Keratinocyte (primary cell): ENCODE data around the gene P2RX1. TPM values are rescaled to one million over a fixed set of nuclear protein-coding genes. Genes with fewer than 3 reads are reported as not detected.

Source experiments
- DNase-seq: peaks from one replicate; pipeline ENCODE4 v3.0.0-alpha.2; 2011; ENCODE audit warnings: low read depth, missing footprints, low spot score
- FAIRE-seq: peaks from 2 replicates; lab custom pipeline; 2011; peaks lifted over from hg19 to GRCh38; lab: Jason Lieb, UNC
- H2AFZ ChIP-seq: 2 replicates; pipeline ENCODE4 v1.6.0; 2012; ENCODE audit warnings: low read length, control low read depth, inconsistent platforms; ENCODE audit not compliant: control insufficient read depth
- H3K27ac ChIP-seq: 2 replicates; pipeline ENCODE4 v1.5.1; 2011; ENCODE audit warnings: low read length; ENCODE audit not compliant: control insufficient read depth, insufficient read depth
- H3K27me3 ChIP-seq: 3 replicates; pipeline ENCODE4 v1.6.0; 2011; ENCODE audit warnings: low read length; ENCODE audit not compliant: control insufficient read depth, insufficient read depth; ENCODE audit errors: extremely low read depth
- H3K36me3 ChIP-seq, 2 experiments: 2 replicates in 1 of 2; 3 replicates in 1 of 2; pipeline ENCODE4 v1.5.1; 2011; ENCODE audit warnings: low read length in 2 of 2, mild to moderate bottlenecking in 1 of 2; ENCODE audit not compliant: control insufficient read depth in 2 of 2, insufficient read depth in 2 of 2; ENCODE audit errors: extremely low read depth in 1 of 2
- H3K4me1 ChIP-seq: 3 replicates; pipeline ENCODE4 v1.5.1; 2011; ENCODE audit warnings: low read length; ENCODE audit not compliant: control insufficient read depth, insufficient read depth; ENCODE audit errors: extremely low read depth
- H3K4me2 ChIP-seq: 3 replicates; pipeline ENCODE4 v1.6.0; 2011; ENCODE audit warnings: low read depth, low read length; ENCODE audit not compliant: control insufficient read depth, insufficient read depth; ENCODE audit errors: extremely low read depth
- H3K4me3 ChIP-seq, 3 experiments: fragments of 200-600 bp in 1 of 3; sonication (generic) in 1 of 3; 2 replicates in 2 of 3; 3 replicates in 1 of 3; pipeline ENCODE4 v1.5.1; 2011 to 2016; ENCODE audit warnings: low read length in 3 of 3, mild to moderate bottlenecking in 3 of 3, control low read depth in 2 of 3, inconsistent platforms in 1 of 3, low read depth in 1 of 3, mixed read lengths in 1 of 3, mixed run types in 1 of 3, moderate library complexity in 1 of 3; ENCODE audit not compliant: control insufficient read depth in 2 of 3, insufficient read depth in 2 of 3; ENCODE audit errors: extremely low read depth in 1 of 3
- H3K79me2 ChIP-seq: 2 replicates; pipeline ENCODE4 v1.6.0; 2012; ENCODE audit warnings: low read length; ENCODE audit not compliant: control insufficient read depth, insufficient read depth
- H3K9ac ChIP-seq: 3 replicates; pipeline ENCODE4 v1.6.0; 2011; ENCODE audit warnings: low read length; ENCODE audit not compliant: control insufficient read depth, insufficient read depth; ENCODE audit errors: extremely low read depth
- H3K9me1 ChIP-seq: 3 replicates; pipeline ENCODE4 v1.6.0; 2011; ENCODE audit warnings: low read length; ENCODE audit not compliant: control insufficient read depth, insufficient read depth; ENCODE audit errors: extremely low read depth
- H3K9me3 ChIP-seq: 2 replicates; pipeline ENCODE4 v1.5.1; 2012; ENCODE audit warnings: low read depth, low read length; ENCODE audit not compliant: control insufficient read depth
- H4K20me1 ChIP-seq: 3 replicates; pipeline ENCODE4 v1.6.0; 2011; ENCODE audit warnings: low read length; ENCODE audit not compliant: control insufficient read depth, insufficient read depth; ENCODE audit errors: extremely low read depth
- CTCF ChIP-seq, 3 experiments: IDR thresholded peaks in 1 of 3; conservative IDR thresholded peaks in 1 of 3; optimal IDR thresholded peaks in 1 of 3; 2 replicates in 2 of 3; 3 replicates in 1 of 3; pipeline versions ENCODE3 to v1.5.1; 2011; ENCODE audit warnings: low read length in 3 of 3, mild to moderate bottlenecking in 3 of 3, moderate library complexity in 2 of 3, control low read depth in 1 of 3, inconsistent platforms in 1 of 3; ENCODE audit not compliant: insufficient read depth in 2 of 3; ENCODE audit errors: extremely low read depth in 1 of 3
- EZH2 ChIP-seq: IDR thresholded peaks from one replicate; pipeline ENCODE4 v1.6.1; 2012; ENCODE audit warnings: inconsistent platforms, mild to moderate bottlenecking, low read length, moderate library complexity
- dilution Hi-C: fragments of 300-500 bp; cut with MboI; formaldehyde crosslinking; loops from one replicate; pipeline ENCODE4 v1.7.0; 2020; ENCODE audit warnings: low sequenced_read_pairs; ENCODE audit not compliant: extremely low pct_ligation_motif_present
- polyA plus RNA-seq, 5 experiments: library from polyadenylated mRNA; depleted of rRNA in 3 of 5; stranded (reverse) in 3 of 5; stranded (forward) in 1 of 5; unstranded in 1 of 5; fragments of >200 nt; gene quantifications; 1 replicate in 1 of 5; 2 replicates in 3 of 5; 3 replicates in 1 of 5; pipeline versions ENCODE4 v1.2.1 to v1.2.3, GENCODE V29; 2011 to 2012; ENCODE audit warnings: missing spikeins in 2 of 5, low read depth in 1 of 5, low replicate concordance in 1 of 5

P2RX1 gene
- polyA plus RNA-seq, 1 donor (not counting 4 experiments of a cell fraction or from before 2014, with no cell fraction given), result not detected

- H3K4me2 ChIP-seq, result no peak overlapping the region
- H3K4me3 ChIP-seq, result no peak overlapping the region
- H3K36me3 ChIP-seq, result no peaks in the 10 kb centered on the region
- no peaks in the 10 kb centered on the region for H4K20me1 ChIP-seq
- no peaks in the 10 kb centered on the region for H3K27me3 ChIP-seq
- no peak overlapping the region for H3K27ac ChIP-seq
- no peaks in the 10 kb centered on the region for H3K9me1 ChIP-seq
- no peak overlapping the region for H2AFZ ChIP-seq
- no peak for TF ChIP-seq EZH2
- DNase-seq (no peak), FAIRE-seq (no peak)
- H3K4me1 ChIP-seq, result no peaks in the 10 kb centered on the region
- no peaks in the 10 kb centered on the region for H3K79me2 ChIP-seq
- dilution Hi-C loops, result no loop called here
- H3K9ac ChIP-seq, result no peak overlapping the region
- H3K9me3 ChIP-seq, result no peaks in the 10 kb centered on the region
Measured at GRCh38 chr17:3940965-3941698, 24.9 kb upstream of the P2RX1 start.

- no peak for FAIRE-seq
- dilution Hi-C loops, result no loop called here
- H2AFZ ChIP-seq, result no peak overlapping the region
Measured at GRCh38 chr17:3937359-3937758, 21.1 kb upstream of the P2RX1 start.

More at GRCh38 chr17:3937359-3937758, 21.1 kb upstream of the P2RX1 start:
- no peaks in the 10 kb centered on the region for H3K9me1 ChIP-seq
- no peaks in the 10 kb centered on the region for H4K20me1 ChIP-seq
- H3K36me3 ChIP-seq, result no peaks in the 10 kb centered on the region
- H3K27ac ChIP-seq, result no peak overlapping the region
- H3K9ac ChIP-seq, result no peak overlapping the region
- H3K79me2 ChIP-seq, result no peaks in the 10 kb centered on the region
- H3K9me3 ChIP-seq, result no peaks in the 10 kb centered on the region
- no peak for DNase-seq
- no peaks in the 10 kb centered on the region for H3K27me3 ChIP-seq
- no peak overlapping the region for H3K4me2 ChIP-seq
- no peaks in the 10 kb centered on the region for H3K4me1 ChIP-seq
- H3K4me3 ChIP-seq, result no peak overlapping the region
- no peak for TF ChIP-seq CTCF (optimal IDR thresholded peaks at IDR 0.05 in 1 of 3, IDR thresholded peaks at IDR 0.05 in 1 of 3, conservative IDR thresholded peaks at IDR 0.05 in 1 of 3; ENCODE audit: extremely low read depth in 1 of 3, insufficient read depth in 2 of 3, low read length in 3 of 3)
- no peak for TF ChIP-seq EZH2
